Embryonic facial prominence (tissue), 1 donor: ENCODE results near the gene GPR162.

Experiments
- DNase-seq: peaks from one replicate; pipeline ENCODE4 v3.0.0-alpha.2; 2016; ENCODE audit errors: extremely low spot score

The GPR162 gene

GRCh38 chr12:6786416-6787094 lies 35.1 kb upstream of the GPR162 start:
- no peak for DNase-seq

GRCh38 chr12:6787309-6787708 lies 34.3 kb upstream of the GPR162 start:
- DNase-seq: no peak

GRCh38 chr12:6788972-6789924 lies 32.4 kb upstream of the GPR162 start, which contains the start of gene CD4:
TSS of gene CD4 (plus strand) at chr12:6789528. CDS start at chr12:6800139, 10,611 bp downstream.
- DNase-seq: no peak

- no peak for DNase-seq
Measured at GRCh38 chr12:6790496-6791150, 31.0 kb upstream of the GPR162 start.

DNA sequence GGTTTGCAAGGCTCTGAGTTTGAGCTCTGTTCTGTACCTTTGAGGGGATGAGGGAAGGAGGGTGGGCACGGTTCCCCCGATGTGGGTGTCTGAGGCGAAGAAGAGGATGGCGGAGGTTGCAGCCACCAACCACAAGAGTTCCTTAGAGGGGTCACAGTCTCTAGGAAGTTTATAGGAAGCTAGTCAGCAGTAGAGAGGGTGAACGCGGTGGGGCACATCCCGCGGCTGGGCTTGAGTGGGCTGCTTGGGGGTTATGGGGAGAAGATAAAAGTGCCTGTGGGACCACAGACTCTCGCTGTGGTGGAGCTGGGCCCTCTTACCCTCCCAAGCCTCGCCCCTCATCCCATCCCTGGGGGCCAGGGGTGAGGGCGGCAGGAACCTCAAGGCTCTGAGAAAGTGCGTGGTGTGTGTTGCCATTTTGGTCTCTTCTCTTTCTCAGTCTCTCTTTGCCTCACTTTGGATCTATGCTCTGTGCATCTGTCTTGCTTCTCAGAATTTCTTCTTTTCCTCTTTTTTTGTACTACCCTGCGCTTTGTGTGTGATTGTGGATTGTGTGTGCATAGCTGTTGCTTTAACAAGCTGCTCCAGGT lies 29.6 kb upstream of the GPR162 start:
- no peak for DNase-seq

DNA sequence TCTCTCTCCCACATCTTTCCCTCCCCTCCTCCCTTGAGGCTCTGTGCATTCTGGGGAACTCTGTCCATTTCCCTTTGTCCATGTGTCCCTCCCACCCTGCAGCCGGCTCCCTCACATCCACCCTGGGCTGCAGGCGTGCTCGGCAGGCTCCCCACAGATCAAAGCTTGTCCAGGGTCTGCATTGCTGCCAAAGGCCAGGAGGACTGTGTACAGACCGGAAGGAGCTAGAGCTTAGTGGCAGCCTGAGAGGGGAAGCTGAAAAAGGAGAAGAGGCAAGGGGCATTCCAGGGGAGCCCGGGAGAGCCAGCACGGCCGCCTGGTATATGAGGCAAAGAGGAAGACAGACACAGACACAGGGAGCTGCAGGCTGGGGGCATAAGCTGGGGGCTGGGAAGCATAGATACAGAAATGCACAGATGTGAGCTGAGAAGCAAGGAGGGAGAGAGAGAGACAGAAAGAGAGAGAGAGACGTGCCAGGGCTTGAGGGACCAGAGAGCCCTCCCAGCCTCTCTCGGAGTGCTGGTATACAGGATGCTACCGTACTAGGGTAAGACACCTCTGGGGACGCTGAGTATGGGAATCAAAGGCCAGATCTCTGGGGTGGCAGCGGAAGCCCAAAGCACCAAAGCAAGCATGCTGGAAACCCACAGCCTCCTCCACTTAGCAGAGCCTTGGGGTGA lies 29.0 kb upstream of the GPR162 start:
- no peak for DNase-seq

DNA sequence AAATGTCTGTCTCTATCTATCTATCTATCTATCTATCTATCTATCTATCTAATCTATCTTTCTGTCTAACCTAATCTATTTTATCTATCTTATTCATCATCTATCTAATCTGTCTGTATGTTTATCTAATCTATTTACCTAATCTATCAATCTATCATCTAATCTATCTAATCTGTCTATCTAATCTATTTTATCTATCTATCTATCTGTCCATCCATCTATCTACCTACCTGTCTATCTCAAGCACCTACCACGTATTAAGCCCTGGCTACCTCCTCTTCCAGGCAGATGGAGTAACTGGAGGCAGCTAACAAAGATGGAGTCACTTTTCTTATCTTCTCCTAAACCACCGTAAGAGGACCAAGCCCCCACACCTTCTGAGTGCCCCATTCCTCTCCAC lies 26.5 kb upstream of the GPR162 start:
- no peak for DNase-seq

GRCh38 chr12:6796576-6796975 lies 25.0 kb upstream of the GPR162 start:
- DNase-seq: no peak

DNA sequence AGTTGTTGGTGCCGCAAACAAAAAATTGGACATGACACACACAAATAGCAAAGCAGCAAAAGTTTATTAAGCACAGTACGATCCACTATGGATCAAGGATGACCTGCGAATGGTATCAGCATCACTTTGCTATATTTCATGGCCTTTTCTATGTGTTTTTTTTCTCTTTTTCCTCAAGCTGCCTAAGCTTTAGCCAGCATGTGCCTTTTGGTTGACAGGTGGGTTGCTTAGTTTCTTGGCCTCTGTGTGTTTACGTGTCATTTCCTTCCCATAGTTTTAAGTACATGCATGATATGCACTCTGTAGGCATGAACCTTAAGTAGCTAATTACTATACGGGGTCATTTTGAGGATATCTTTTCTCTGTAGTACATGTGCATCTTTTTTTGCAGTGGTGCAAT lies 22.5 kb upstream of the GPR162 start:
- DNase-seq: no peak

GRCh38 chr12:6807170-6807569 lies 14.5 kb upstream of the GPR162 start:
- no peak for DNase-seq

DNA sequence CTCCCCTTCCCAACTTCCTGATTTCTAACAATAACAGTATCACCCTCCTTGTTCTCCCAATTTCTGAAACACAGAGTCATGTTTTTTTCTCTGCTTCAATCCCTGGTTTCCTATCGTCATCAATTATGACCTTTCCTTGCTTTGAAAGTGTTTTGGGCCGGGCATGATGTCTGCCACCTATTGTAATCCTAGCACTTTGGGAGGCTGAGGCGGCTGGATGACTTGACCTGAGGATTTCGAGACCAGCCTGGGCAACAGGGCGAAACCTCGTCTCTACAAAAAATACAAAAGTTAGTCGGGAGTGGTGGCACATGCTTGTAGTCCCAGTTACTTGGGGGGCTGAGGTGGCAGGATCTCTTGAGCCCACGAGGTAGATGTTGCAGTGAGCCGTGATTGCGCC lies 12.6 kb upstream of the GPR162 start:
- DNase-seq: no peak

DNA sequence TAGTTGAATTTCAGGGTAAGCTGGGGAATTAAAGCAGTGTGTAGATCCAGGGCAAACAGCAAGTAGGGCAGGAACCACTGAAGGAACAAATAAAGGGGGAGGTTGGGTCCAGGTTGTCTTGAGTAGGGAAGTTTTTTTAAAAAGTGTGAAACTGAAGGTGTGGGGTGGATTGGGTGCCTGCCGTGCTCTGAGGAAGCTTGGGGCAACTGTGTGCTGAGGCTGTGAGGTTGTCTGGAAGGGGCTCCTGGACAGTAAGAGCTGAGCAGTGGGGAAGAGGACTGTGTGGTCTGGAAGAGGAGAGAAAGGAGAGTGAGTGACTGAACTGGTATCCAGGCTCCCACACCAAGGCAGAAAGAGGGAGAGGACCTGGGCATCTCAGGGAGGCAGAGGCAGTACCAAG lies 10.9 kb upstream of the GPR162 start:
- DNase-seq: no peak

DNA sequence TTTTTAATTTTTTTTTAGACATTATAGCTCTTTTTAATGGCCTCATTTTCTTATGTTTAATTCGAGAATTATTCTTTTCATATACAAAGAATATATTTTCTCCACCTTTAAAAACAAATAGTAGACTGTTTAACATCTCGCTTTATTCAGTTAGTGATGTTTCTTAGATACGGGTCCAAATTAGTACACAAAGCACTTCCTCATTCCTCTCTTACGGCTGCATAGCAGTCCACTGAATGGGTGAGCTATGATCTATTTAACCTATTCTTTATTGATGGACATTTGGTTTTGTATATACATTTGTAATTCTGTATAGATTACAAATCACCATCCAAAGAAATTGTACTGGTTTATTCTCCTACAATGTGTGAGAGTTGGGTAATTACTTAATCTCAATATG lies 8.3 kb upstream of the GPR162 start:
- no peak for DNase-seq

GRCh38 chr12:6816598-6816997 lies 5.0 kb upstream of the GPR162 start:
- DNase-seq: no peak

- DNase-seq: no peak
Measured at GRCh38 chr12:6817098-6817497, 4.5 kb upstream of the GPR162 start.

DNA sequence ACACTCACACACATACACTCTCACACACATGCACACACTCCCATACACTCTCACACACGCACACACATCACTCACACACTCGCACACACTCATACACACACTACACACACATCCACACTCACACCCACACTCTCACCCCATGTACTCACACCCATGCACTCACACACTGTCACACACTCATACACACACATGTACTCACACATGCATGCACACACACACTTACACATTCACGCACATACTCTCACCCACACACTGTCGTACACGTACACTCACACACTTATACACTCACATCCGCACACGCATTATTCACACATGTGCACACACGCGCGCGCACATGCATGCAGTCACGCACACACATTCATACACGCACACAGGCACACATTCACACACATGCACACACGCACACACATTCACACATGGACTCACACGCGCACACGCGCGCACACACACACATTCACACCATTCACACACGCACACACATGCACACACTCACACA lies 3.9 kb upstream of the GPR162 start:
- no peak for DNase-seq

GRCh38 chr12:6818222-6818621 lies 3.4 kb upstream of the GPR162 start:
- no peak for DNase-seq

- no peak for DNase-seq
Measured at GRCh38 chr12:6818645-6819044, 3.0 kb upstream of the GPR162 start.

DNA sequence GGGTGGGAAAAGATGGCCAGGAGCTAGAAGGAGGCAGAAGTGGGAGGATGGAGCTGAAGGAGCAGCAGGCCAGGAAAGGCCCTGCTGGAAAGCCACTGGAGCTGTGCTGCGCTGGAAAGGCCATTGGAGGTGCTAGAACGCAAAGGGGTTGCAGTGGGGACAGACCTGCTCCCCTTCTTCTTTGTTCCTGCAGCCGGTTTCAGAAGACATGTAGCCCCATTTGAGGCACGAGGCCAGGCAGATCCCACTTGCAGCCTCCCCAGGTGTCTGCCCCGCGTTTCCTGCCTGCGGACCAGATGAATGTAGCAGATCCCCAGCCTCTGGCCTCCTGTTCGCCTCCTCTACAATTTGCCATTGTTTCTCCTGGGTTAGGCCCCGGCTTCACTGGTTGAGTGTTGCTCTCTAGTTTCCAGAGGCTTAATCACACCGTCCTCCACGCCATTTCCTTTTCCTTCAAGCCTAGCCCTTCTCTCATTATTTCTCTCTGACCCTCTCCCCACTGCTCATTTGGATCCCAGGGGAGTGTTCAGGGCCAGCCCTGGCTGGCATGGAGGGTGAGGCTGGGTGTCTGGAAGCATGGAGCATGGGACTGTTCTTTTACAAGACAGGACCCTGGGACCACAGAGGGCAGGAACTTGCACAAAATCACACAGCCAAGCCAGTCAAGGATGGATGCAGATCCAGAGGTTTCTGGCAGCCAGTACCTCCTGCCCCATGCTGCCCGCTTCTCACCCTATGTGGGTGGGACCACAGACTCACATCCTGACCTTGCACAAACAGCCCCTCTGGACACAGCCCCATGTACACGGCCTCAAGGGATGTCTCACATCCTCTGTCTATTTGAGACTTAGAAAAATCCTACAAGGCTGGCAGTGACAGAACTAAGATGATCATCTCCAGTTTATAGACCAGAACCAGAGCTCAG lies 2.3 kb upstream of the GPR162 start:
- DNase-seq: no peak

DNA sequence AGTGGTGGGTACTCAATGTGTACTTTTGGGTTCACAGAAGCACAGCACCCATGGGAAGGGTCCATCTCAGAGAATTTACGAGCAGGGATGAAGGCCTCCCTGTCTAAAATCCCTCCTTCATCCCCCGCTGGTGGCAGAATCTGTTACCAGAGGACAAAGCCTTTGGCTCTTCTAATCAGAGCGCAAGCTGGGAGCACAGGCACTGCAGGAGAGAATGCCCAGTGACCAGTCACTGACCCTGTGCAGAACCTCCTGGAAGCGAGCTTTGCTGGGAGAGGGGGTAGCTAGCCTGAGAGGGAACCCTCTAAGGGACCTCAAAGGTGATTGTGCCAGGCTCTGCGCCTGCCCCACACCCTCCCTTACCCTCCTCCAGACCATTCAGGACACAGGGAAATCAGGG lies 1.5 kb upstream of the GPR162 start:
- DNase-seq: no peak
